GM10266 (cell line): Measurements from ENCODE around the gene SMYD5.

Experiments
- DNase-seq: peaks from one replicate; pipeline ENCODE4 v3.0.0; 2012; ENCODE audit errors: extremely low spot score
- TF ChIP-seq, protein P1 (sequence below): IDR thresholded peaks from 2 replicates; pipeline ENCODE4 v1.5.1; 2012; ENCODE audit warnings: mild to moderate bottlenecking, low read depth; ENCODE audit not compliant: control insufficient read depth, insufficient read depth; ENCODE audit errors: missing control alignments

Gene SMYD5

GRCh38 chr2:73263540-73264331, 49.7 kb downstream of the SMYD5 start:
- DNase-seq: no peak
- TF ChIP-seq, protein P1, sequence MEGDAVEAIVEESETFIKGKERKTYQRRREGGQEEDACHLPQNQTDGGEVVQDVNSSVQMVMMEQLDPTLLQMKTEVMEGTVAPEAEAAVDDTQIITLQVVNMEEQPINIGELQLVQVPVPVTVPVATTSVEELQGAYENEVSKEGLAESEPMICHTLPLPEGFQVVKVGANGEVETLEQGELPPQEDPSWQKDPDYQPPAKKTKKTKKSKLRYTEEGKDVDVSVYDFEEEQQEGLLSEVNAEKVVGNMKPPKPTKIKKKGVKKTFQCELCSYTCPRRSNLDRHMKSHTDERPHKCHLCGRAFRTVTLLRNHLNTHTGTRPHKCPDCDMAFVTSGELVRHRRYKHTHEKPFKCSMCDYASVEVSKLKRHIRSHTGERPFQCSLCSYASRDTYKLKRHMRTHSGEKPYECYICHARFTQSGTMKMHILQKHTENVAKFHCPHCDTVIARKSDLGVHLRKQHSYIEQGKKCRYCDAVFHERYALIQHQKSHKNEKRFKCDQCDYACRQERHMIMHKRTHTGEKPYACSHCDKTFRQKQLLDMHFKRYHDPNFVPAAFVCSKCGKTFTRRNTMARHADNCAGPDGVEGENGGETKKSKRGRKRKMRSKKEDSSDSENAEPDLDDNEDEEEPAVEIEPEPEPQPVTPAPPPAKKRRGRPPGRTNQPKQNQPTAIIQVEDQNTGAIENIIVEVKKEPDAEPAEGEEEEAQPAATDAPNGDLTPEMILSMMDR: no peak

DNA sequence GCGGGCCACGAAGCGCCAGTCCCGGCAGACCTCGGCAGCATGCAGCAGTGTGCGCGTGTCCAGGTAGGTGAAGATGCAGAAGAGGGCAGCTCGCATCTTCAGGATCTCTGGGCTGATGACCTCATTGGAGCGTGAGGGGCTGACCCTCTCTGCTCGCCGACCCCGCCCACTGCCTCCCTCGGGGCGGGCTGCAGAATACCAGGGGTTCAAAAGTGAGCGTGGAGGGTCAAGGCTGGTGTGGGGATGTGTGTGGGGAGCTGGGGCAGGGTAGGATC, 50.2 kb downstream of the SMYD5 start:
- DNase-seq: no peak
- TF ChIP-seq, protein P1: no peak

- TF ChIP-seq, protein P1: no peak
Measured at GRCh38 chr2:73264783-73265182, 50.7 kb downstream of the SMYD5 start.

DNA sequence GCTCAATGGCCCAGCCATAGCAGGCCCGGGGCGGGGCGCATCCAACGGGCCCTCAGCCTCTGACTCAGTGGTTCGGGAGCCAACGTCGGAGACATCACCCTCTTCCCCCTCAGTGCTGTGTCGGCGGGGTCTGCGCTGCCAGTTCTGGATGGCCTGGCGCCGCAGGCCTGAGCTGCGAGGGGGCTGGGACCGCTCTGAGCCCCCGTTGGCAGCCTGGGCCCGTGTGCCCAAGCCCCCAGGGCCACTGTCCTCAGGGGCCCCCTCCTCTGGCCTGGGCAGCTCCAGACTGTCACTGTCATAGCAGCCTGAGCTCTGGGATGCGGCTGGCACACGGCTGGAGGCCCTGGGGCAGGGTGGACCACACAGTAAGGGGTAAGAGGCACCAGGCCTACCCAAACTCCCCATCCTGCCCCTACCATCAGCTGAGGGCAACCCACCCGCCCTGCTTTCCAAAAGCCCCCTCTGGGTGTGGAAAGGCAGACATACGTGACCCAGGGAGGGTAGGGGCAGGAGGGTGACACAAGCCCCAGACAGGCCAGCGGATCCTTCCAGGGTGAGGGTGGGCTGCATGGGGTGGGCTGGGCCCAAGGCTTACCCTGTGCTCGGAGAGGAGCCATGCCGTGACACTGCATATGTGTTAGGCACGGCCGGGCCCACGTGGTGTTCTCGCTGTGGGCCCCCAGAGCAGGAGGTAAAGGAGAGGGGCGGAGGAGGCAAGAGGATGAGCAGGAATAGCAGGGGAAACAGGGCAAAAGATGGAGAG, 51.4 kb downstream of the SMYD5 start:
- DNase-seq: no peak
- TF ChIP-seq, protein P1: no peak

More at GRCh38 chr2:73264783-73265182, 50.7 kb downstream of the SMYD5 start:
- DNase-seq: no peak

GRCh38 chr2:73266061-73266901, 52.2 kb downstream of the SMYD5 start:
- no peak for DNase-seq
- TF ChIP-seq, protein P1: no peak

DNA sequence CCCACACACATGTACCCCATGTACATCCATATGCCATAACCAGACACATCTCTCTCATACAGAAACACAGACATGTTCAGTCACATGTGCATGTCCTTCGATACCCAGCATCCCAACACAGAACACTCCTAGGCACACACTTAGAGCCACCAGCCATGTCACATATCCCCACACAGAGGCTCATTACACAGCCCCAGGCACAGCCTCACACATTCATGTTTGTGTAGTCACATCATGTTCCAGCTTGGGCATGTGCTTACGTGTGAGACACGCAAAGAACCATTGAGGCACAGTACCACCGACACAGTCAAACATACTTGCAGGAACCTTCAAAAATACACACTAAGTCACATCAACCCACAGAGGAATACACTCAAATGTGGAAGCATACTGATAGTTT, 53.0 kb downstream of the SMYD5 start:
- no peak for DNase-seq
- TF ChIP-seq, protein P1: no peak

DNA sequence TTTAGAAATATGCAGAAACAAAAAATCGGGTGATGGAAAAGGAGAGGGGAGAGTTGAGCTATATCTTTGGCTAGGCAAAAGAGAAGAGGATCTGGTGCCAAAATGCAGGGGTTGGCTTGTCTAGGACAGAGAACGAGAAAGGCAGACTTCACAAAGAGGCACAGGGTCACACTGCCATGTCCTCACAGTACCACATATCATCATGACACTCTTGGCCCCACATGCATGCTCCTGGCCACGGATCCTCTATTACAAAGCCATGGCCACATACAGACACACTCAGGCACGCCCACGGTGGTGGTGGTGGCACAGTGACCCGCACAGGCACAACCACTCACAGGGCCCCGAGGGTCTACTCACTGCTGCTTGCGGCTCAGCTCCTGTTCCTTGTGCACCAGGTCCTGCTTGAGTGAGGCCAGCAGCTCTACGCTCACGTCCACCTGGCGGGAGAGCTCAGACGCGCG, 54.4 kb downstream of the SMYD5 start:
- DNase-seq: no peak
- TF ChIP-seq, protein P1: no peak
